Islet precursor cell (in vitro differentiated cells): Measurements from ENCODE around the gene CDKAL1.
"Not testable (repeated sequence)": the region's sequence is repeated elsewhere in the genome, so short reads cannot be mapped to it uniquely, and the experiment has no call there.

Experiments
- DNase-seq: peaks from one replicate; pipeline ENCODE4 v3.0.0-alpha.2; 2018

CDKAL1 gene

GRCh38 chr6:20534295-20535262, at the start of gene CDKAL1:
Gene CDKAL1 (plus strand): TSS chr6:20534457. CDS start chr6:20546351, 11,894 bp downstream.
- peak; percentile 93 for DNase-seq

- no peak for DNase-seq
Observed at GRCh38 chr6:20486641-20487040, 47.6 kb upstream of the CDKAL1 start.

GRCh38 chr6:20487669-20488375, 46.4 kb upstream of the CDKAL1 start:
- DNase-seq, result no peak

GRCh38 chr6:20490591-20490990, 43.7 kb upstream of the CDKAL1 start:
- no peak for DNase-seq

- DNase-seq, result no peak
Observed at GRCh38 chr6:20492099-20492498, 42.2 kb upstream of the CDKAL1 start.

GRCh38 chr6:20497216-20498040, 36.8 kb upstream of the CDKAL1 start:
- DNase-seq, result no peak

- no peak for DNase-seq
Observed at GRCh38 chr6:20498041-20498385, 36.2 kb upstream of the CDKAL1 start.

GRCh38 chr6:20509212-20509611, 25.0 kb upstream of the CDKAL1 start:
- DNase-seq, result no peak

- DNase-seq, result no peak
Observed at GRCh38 chr6:20511852-20512251, 22.4 kb upstream of the CDKAL1 start.

- not testable (repeated sequence) for DNase-seq
Observed at GRCh38 chr6:20525208-20525607, 9.0 kb upstream of the CDKAL1 start.

GRCh38 chr6:20529086-20529448, 5.2 kb upstream of the CDKAL1 start:
- DNase-seq, result not testable (repeated sequence)

- DNase-seq, result no peak
Observed at GRCh38 chr6:20532881-20533280, 1.4 kb upstream of the CDKAL1 start.

- DNase-seq, result no peak
Observed at GRCh38 chr6:20533746-20534294, 437 bp upstream of the CDKAL1 start.

GRCh38 chr6:20538131-20538662, 3.9 kb downstream of the CDKAL1 start:
- DNase-seq, result no peak

- DNase-seq, result no peak
Observed at GRCh38 chr6:20538907-20539306, 4.7 kb downstream of the CDKAL1 start.

- DNase-seq, result no peak
Observed at GRCh38 chr6:20539387-20539786, 5.1 kb downstream of the CDKAL1 start.

- no peak for DNase-seq
Observed at GRCh38 chr6:20540683-20541082, 6.4 kb downstream of the CDKAL1 start.

GRCh38 chr6:20541382-20541781, 7.1 kb downstream of the CDKAL1 start:
- no peak for DNase-seq

- no peak for DNase-seq
Observed at GRCh38 chr6:20542927-20543602, 8.8 kb downstream of the CDKAL1 start.

GRCh38 chr6:20548264-20548663, 14.0 kb downstream of the CDKAL1 start:
- DNase-seq, result no peak

GRCh38 chr6:20549398-20549797, 15.1 kb downstream of the CDKAL1 start:
- not testable (repeated sequence) for DNase-seq

- no peak for DNase-seq
Observed at GRCh38 chr6:20554326-20554725, 20.1 kb downstream of the CDKAL1 start.
